Keratinocyte (primary cell): ENCODE results near the gene ALKBH5. TPM values are rescaled to one million over a fixed set of nuclear protein-coding genes. Genes with fewer than 3 reads are reported as not detected.

Experiments
- DNase-seq: peaks from one replicate; pipeline ENCODE4 v3.0.0-alpha.2; 2011; ENCODE audit warnings: low read depth, missing footprints, low spot score
- FAIRE-seq: peaks from 2 replicates; lab custom pipeline; 2011; peaks lifted over from hg19 to GRCh38; lab: Jason Lieb, UNC
- H2AFZ ChIP-seq: 2 replicates; pipeline ENCODE4 v1.6.0; 2012; ENCODE audit warnings: low read length, control low read depth, inconsistent platforms; ENCODE audit not compliant: control insufficient read depth
- H3K27ac ChIP-seq: 2 replicates; pipeline ENCODE4 v1.5.1; 2011; ENCODE audit warnings: low read length; ENCODE audit not compliant: control insufficient read depth, insufficient read depth
- H3K27me3 ChIP-seq: 3 replicates; pipeline ENCODE4 v1.6.0; 2011; ENCODE audit warnings: low read length; ENCODE audit not compliant: control insufficient read depth, insufficient read depth; ENCODE audit errors: extremely low read depth
- H3K36me3 ChIP-seq, 2 experiments: 2 replicates in 1 of 2; 3 replicates in 1 of 2; pipeline ENCODE4 v1.5.1; 2011; ENCODE audit warnings: low read length in 2 of 2, mild to moderate bottlenecking in 1 of 2; ENCODE audit not compliant: control insufficient read depth in 2 of 2, insufficient read depth in 2 of 2; ENCODE audit errors: extremely low read depth in 1 of 2
- H3K4me1 ChIP-seq: 3 replicates; pipeline ENCODE4 v1.5.1; 2011; ENCODE audit warnings: low read length; ENCODE audit not compliant: control insufficient read depth, insufficient read depth; ENCODE audit errors: extremely low read depth
- H3K4me2 ChIP-seq: 3 replicates; pipeline ENCODE4 v1.6.0; 2011; ENCODE audit warnings: low read depth, low read length; ENCODE audit not compliant: control insufficient read depth, insufficient read depth; ENCODE audit errors: extremely low read depth
- H3K4me3 ChIP-seq, 3 experiments: fragments of 200-600 bp in 1 of 3; sonication (generic) in 1 of 3; 2 replicates in 2 of 3; 3 replicates in 1 of 3; pipeline ENCODE4 v1.5.1; 2011 to 2016; ENCODE audit warnings: low read length in 3 of 3, mild to moderate bottlenecking in 3 of 3, control low read depth in 2 of 3, inconsistent platforms in 1 of 3, low read depth in 1 of 3, mixed read lengths in 1 of 3, mixed run types in 1 of 3, moderate library complexity in 1 of 3; ENCODE audit not compliant: control insufficient read depth in 2 of 3, insufficient read depth in 2 of 3; ENCODE audit errors: extremely low read depth in 1 of 3
- H3K79me2 ChIP-seq: 2 replicates; pipeline ENCODE4 v1.6.0; 2012; ENCODE audit warnings: low read length; ENCODE audit not compliant: control insufficient read depth, insufficient read depth
- H3K9ac ChIP-seq: 3 replicates; pipeline ENCODE4 v1.6.0; 2011; ENCODE audit warnings: low read length; ENCODE audit not compliant: control insufficient read depth, insufficient read depth; ENCODE audit errors: extremely low read depth
- H3K9me1 ChIP-seq: 3 replicates; pipeline ENCODE4 v1.6.0; 2011; ENCODE audit warnings: low read length; ENCODE audit not compliant: control insufficient read depth, insufficient read depth; ENCODE audit errors: extremely low read depth
- H3K9me3 ChIP-seq: 2 replicates; pipeline ENCODE4 v1.5.1; 2012; ENCODE audit warnings: low read depth, low read length; ENCODE audit not compliant: control insufficient read depth
- H4K20me1 ChIP-seq: 3 replicates; pipeline ENCODE4 v1.6.0; 2011; ENCODE audit warnings: low read length; ENCODE audit not compliant: control insufficient read depth, insufficient read depth; ENCODE audit errors: extremely low read depth
- EZH2 ChIP-seq: IDR thresholded peaks from one replicate; pipeline ENCODE4 v1.6.1; 2012; ENCODE audit warnings: inconsistent platforms, mild to moderate bottlenecking, low read length, moderate library complexity
- dilution Hi-C: fragments of 300-500 bp; cut with MboI; formaldehyde crosslinking; loops from one replicate; pipeline ENCODE4 v1.7.0; 2020; ENCODE audit warnings: low sequenced_read_pairs; ENCODE audit not compliant: extremely low pct_ligation_motif_present
- polyA plus RNA-seq, 5 experiments: library from polyadenylated mRNA; depleted of rRNA in 3 of 5; stranded (reverse) in 3 of 5; stranded (forward) in 1 of 5; unstranded in 1 of 5; fragments of >200 nt; gene quantifications; 1 replicate in 1 of 5; 2 replicates in 3 of 5; 3 replicates in 1 of 5; pipeline versions ENCODE4 v1.2.1 to v1.2.3, GENCODE V29; 2011 to 2012; ENCODE audit warnings: missing spikeins in 2 of 5, low read depth in 1 of 5, low replicate concordance in 1 of 5
- TF ChIP-seq, protein P1 (sequence below), 3 experiments: IDR thresholded peaks in 1 of 3; conservative IDR thresholded peaks in 1 of 3; optimal IDR thresholded peaks in 1 of 3; 2 replicates in 2 of 3; 3 replicates in 1 of 3; pipeline versions ENCODE3 to v1.5.1; 2011; ENCODE audit warnings: low read length in 3 of 3, mild to moderate bottlenecking in 3 of 3, moderate library complexity in 2 of 3, control low read depth in 1 of 3, inconsistent platforms in 1 of 3; ENCODE audit not compliant: insufficient read depth in 2 of 3; ENCODE audit errors: extremely low read depth in 1 of 3

Gene ALKBH5
- polyA plus RNA-seq, 1 donor (not counting 4 experiments of a cell fraction or from before 2014, with no cell fraction given), result 50.2 TPM

DNA sequence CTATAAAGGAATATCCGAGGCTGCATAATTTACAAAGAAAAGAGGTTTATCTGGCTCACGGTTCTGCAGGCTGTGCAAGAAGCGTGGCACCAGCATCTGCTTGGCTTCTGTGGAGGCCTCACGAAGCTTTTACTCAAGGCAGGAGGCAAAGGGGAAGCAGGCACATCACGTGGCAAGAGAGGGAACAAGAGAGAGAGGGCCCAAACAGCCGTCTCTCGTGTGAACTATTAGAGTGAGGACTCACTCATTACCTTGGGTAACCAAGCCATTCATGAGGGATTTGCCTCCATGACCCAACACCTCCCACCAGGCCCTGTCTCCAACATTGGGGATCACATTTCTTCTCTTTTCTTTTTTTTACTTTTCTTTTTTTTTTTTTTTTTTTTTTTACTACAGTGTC, 7.5 kb upstream of the ALKBH5 start:
- no peaks in the 10 kb centered on the region for H3K27me3 ChIP-seq
- FAIRE-seq (no peak), DNase-seq (no peak)
- no peak overlapping the region for H3K9ac ChIP-seq
- H3K9me3 ChIP-seq, result no peaks in the 10 kb centered on the region
- no peaks in the 10 kb centered on the region for H3K36me3 ChIP-seq
- H3K9me1 ChIP-seq, result no peaks in the 10 kb centered on the region
- no peaks in the 10 kb centered on the region for H3K79me2 ChIP-seq
- no peak overlapping the region for H3K4me3 ChIP-seq
- H3K27ac ChIP-seq, result no peak overlapping the region
- dilution Hi-C loops, result no loop called here
- H3K4me2 ChIP-seq, result no peak overlapping the region
- H4K20me1 ChIP-seq, result no peaks in the 10 kb centered on the region
- TF ChIP-seq, protein P1, sequence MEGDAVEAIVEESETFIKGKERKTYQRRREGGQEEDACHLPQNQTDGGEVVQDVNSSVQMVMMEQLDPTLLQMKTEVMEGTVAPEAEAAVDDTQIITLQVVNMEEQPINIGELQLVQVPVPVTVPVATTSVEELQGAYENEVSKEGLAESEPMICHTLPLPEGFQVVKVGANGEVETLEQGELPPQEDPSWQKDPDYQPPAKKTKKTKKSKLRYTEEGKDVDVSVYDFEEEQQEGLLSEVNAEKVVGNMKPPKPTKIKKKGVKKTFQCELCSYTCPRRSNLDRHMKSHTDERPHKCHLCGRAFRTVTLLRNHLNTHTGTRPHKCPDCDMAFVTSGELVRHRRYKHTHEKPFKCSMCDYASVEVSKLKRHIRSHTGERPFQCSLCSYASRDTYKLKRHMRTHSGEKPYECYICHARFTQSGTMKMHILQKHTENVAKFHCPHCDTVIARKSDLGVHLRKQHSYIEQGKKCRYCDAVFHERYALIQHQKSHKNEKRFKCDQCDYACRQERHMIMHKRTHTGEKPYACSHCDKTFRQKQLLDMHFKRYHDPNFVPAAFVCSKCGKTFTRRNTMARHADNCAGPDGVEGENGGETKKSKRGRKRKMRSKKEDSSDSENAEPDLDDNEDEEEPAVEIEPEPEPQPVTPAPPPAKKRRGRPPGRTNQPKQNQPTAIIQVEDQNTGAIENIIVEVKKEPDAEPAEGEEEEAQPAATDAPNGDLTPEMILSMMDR (optimal IDR thresholded peaks at IDR 0.05 in 1 of 3, IDR thresholded peaks at IDR 0.05 in 1 of 3, conservative IDR thresholded peaks at IDR 0.05 in 1 of 3; ENCODE audit: extremely low read depth in 1 of 3, insufficient read depth in 2 of 3, low read length in 3 of 3), result no peak
- TF ChIP-seq EZH2, result no peak
- no peaks in the 10 kb centered on the region for H3K4me1 ChIP-seq
- H2AFZ ChIP-seq, result no peak overlapping the region

DNA sequence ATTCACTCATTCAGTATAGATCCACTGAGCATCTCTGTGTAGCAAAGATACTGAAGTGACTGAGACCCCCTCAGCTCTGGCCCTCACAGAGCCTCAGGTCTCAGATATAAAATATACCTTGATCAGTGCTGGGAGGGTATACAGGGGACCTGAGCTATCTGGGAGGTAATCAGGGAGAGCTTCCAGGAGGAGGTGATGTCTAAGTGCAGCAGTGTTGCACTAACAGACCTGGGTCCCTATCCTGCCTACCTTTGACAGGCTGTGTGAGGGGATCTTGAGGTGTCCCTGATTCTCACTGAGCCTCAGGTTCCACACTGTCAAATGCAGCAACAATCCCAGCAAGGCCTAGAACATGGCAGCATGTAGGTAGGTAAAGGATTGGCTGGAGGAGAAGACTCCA, 6.5 kb upstream of the ALKBH5 start:
- H3K4me1 ChIP-seq, result peaks cover 8% of the 10 kb centered on the region
- no peak overlapping the region for H2AFZ ChIP-seq
- H3K27ac ChIP-seq, result no peak overlapping the region
- H4K20me1 ChIP-seq, result no peaks in the 10 kb centered on the region
- no peak overlapping the region for H3K9ac ChIP-seq
- dilution Hi-C loops, result no loop called here
- FAIRE-seq (no peak), DNase-seq (no peak)
- H3K9me1 ChIP-seq, result no peaks in the 10 kb centered on the region
- no peaks in the 10 kb centered on the region for H3K36me3 ChIP-seq
- no peaks in the 10 kb centered on the region for H3K79me2 ChIP-seq
- no peak overlapping the region for H3K4me2 ChIP-seq
- H3K9me3 ChIP-seq, result no peaks in the 10 kb centered on the region
- no peak overlapping the region for H3K4me3 ChIP-seq
- H3K27me3 ChIP-seq, result no peaks in the 10 kb centered on the region
- TF ChIP-seq, protein P1 (optimal IDR thresholded peaks at IDR 0.05 in 1 of 3, IDR thresholded peaks at IDR 0.05 in 1 of 3, conservative IDR thresholded peaks at IDR 0.05 in 1 of 3; ENCODE audit: extremely low read depth in 1 of 3, insufficient read depth in 2 of 3, low read length in 3 of 3), result no peak
- TF ChIP-seq EZH2, result no peak
